Breast epithelium (tissue), 3 donors: Measurements from ENCODE around the gene RIF1.

ENCODE experiments used
- CTCF ChIP-seq, 3 donors: fragments of 450-650 bp; IDR thresholded peaks; one replicate each; pipeline ENCODE4 v1.5.1; 2016 to 2017; ENCODE audit warnings: antibody characterized with exemption in 3 of 3, mild to moderate bottlenecking in 3 of 3, moderate library complexity in 3 of 3
- POLR2A ChIP-seq: fragments of 450-650 bp; IDR thresholded peaks from one replicate; pipeline ENCODE4 v1.6.1; 2016; ENCODE audit warnings: antibody characterized with exemption, mild to moderate bottlenecking, moderate library complexity

- no peak for TF ChIP-seq CTCF (IDR thresholded peaks at IDR 0.05)
- TF ChIP-seq POLR2A: no peak
Observed at GRCh38 chr2:151459358-151459757, 49.7 kb downstream of the RIF1 start.
